ENCODE measurements around the gene NSMCE1.
"Not testable (repeated sequence)": the region's sequence is repeated elsewhere in the genome, so short reads cannot be mapped to it uniquely, and the experiment has no call there.

NSMCE1 gene

GRCh38 chr16:27303256-27304100 lies 34.9 kb upstream of the NSMCE1 start:
- DNase-seq (ENCODE audit: low read depth in 1 of 2, low spot score in 1 of 2), result no peak

DNA sequence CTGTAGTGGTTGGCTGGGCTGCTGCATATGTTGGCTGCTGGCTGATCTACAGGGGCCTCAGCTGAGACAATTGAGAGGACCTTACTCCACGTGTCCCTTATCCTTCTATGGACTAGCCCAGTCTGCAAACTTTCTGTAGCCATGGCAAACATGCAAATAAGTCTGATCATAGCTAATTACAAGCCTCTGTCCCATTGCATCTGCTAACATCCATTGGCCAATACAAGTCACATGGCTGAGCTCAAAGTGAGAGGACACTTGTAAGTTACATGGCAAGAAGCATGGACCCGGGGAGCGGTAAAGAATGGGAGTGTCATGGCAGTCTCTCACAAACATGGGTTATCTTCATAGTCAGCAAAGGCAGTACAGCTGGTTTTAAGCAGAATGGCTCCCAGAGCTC lies 33.6 kb upstream of the NSMCE1 start:
- DNase-seq (ENCODE audit: low read depth in 1 of 2, low spot score in 1 of 2), result no peak

GRCh38 chr16:27301236-27301861 lies 32.8 kb upstream of the NSMCE1 start:
- DNase-seq (ENCODE audit: low read depth in 1 of 2, low spot score in 1 of 2), result no peak

GRCh38 chr16:27298132-27298531 lies 29.6 kb upstream of the NSMCE1 start:
- no peak for DNase-seq (ENCODE audit: low read depth in 1 of 2, low spot score in 1 of 2)

- no peak for DNase-seq (ENCODE audit: low read depth in 1 of 2, low spot score in 1 of 2)
These were observed 24.8 kb upstream of the NSMCE1 start for GRCh38 chr16:27293343-27293742.

DNA sequence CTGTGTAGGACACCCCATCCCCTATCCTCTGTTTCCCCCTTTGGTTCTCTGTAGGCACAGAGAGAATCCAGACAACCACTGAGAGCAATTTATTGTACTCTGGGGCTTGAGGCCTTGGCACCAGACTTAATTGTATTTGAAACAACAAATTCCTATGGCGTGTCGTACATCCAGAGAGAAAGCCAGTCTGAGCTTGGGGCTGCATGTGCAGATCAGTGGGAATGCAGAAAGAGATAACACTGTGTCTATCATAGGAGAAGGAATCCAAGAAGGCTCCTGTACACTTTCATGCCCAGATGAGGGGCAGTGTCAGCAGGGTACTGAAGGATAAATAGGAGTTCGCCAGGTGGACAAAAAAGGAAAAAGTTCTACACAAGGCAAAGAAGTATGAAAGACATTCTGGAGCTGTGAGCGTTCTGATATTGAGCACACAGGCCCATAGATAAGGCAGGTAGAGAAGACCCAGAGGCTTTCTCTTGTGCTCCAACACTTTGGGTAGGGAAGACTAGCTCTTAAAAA lies 23.2 kb upstream of the NSMCE1 start:
- DNase-seq (ENCODE audit: low read depth in 1 of 2, low spot score in 1 of 2), result no peak

DNA sequence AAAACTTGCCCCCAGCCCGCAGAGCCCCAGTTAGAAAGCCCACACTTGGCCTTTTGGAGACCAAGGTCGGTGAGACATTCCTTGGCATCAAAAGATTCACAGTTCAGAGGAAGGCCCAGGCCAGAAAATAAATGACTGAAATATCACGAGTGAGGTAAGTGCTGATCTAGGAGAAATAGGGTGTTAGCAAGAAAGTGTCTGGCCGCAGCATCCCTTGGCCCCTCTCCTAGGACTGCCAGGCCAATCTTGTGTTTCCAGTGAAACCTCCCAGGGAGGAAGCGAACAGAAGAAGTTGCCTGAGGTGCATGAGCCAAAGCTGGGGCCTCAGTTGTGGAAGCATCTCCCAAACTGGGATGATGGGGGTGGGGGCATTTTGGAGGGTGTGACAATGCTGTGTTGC lies 22.5 kb upstream of the NSMCE1 start:
- DNase-seq (ENCODE audit: low read depth in 1 of 2, low spot score in 1 of 2), result no peak

DNA sequence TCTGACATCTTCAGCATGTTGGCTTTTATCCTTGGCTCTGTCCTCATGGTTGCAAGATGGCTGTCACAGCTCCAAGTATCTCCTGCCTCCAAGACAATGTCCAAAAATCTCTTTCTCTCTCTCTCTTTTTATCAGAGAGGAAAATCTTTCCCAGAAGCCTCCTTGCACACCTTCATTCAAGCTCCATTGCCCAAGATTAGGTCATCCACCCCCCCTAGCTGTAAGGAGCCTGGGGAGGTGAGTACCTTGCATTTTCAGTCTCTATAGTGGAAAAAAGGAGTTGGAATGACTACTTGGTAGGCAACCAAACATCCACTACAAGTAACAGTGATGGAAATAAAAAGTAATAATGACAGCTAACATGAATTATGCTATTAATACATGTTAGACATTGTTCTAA lies 22.0 kb upstream of the NSMCE1 start:
- no peak for DNase-seq (ENCODE audit: low read depth in 1 of 2, low spot score in 1 of 2)

GRCh38 chr16:27289669-27290068 lies 21.1 kb upstream of the NSMCE1 start:
- DNase-seq (ENCODE audit: low read depth in 1 of 2, low spot score in 1 of 2), result no peak

GRCh38 chr16:27288313-27288712 lies 19.7 kb upstream of the NSMCE1 start:
- not testable (repeated sequence) for DNase-seq (ENCODE audit: low read depth in 1 of 2, low spot score in 1 of 2)

DNA sequence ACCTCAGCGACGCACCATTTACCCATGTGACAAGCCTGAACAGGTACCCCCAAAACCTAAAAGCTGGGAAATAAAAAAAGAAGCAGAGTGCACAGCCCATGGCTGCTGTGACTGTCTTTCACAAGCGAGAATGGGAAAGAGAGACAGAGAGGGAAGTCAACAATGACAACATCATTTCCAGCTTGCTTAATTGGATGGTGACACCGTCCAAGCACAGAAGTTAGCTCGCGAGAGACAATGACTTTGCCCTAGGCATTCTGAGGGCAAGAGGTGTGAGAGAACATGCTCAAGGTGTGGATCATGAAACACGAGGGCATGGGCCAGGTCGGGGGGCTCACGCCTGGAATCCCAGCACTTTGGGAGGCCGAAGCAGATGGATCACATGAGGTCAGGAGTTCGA lies 19.3 kb upstream of the NSMCE1 start:
- no peak for DNase-seq (ENCODE audit: low read depth in 1 of 2, low spot score in 1 of 2)

- no peak for DNase-seq (ENCODE audit: low read depth in 1 of 2, low spot score in 1 of 2)
These were observed 18.7 kb upstream of the NSMCE1 start for GRCh38 chr16:27287051-27287811.

DNA sequence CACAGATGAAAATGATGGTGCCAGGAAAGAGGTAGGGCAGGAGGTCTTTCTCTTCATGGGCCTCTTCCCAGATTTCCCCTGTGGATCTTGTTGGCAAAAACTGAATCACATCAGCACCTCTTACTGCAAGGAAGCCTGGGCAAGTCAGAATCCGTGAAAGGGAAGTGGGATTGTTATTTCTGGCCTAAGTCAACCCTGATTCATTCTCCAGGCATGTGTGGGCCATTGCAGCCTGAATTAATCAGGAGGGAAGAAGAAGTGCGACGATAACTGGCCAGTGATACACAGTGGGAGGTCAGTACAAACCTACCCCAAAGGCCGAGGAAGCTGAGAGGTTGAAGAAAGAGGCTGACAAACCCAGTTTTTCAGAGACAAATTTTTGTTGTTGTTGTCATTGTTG lies 17.9 kb upstream of the NSMCE1 start:
- no peak for DNase-seq (ENCODE audit: low read depth in 1 of 2, low spot score in 1 of 2)

GRCh38 chr16:27285676-27286196 lies 17.2 kb upstream of the NSMCE1 start:
- DNase-seq (ENCODE audit: low read depth in 1 of 2, low spot score in 1 of 2), result no peak

DNA sequence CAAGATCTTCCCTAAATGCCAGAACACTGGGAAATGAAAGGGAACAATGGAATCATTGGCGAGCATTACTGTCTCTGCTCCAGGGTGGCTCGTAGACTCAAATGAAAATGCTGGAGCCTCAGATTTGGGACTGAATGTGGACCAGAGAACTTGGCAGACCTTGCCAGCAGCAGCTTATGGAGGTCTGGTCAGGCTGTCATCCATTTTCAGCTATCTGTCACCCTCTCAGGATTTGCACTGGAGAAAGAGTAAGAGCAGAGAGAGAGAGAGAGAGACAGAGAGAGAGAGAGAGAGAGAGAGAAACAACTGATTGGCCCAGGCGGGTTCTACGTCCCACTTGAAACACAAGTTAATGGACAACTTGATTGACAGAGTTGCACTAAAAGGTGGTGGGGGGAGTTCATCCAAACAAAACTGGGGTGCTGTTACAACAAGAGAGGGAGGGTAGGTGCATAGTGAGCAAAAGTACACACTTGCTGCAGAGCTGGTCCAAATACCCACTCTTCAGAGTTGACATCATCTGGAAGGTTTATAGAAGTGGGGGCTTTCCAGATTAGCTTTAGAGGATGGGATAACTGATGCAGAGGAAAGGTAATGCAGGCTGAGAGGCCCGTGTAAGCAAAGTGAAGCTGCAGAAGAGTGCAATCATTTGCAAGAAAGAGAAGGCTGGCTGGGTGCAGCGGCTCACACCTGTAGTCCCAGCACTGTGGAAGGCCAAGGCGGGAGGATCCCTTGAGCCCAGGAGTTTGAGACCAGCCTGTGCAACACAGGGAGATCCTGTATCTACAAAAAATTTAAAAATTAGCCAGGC lies 16.5 kb upstream of the NSMCE1 start:
- DNase-seq (ENCODE audit: low read depth in 1 of 2, low spot score in 1 of 2), result no peak

DNA sequence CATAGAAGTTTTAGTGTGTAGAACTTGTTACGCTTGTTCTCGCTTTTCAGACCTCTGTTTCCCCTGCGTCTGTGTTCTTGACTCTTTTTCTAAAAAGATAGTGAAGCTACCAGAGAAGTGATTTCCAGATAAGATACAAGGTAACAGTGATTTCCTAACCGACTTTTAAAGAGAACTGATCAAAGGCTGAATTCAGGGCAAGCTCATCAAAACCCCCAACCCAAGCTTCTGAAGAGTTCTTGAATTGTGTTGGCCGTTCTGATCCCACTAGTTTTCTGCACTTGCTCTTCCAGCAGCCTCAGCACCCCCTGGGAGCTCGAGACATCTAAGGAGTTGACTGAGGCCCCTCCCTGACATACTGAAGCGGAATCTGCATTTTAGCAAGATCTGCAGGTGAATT lies 12.7 kb upstream of the NSMCE1 start:
- no peak for DNase-seq (ENCODE audit: low read depth in 1 of 2, low spot score in 1 of 2)

DNA sequence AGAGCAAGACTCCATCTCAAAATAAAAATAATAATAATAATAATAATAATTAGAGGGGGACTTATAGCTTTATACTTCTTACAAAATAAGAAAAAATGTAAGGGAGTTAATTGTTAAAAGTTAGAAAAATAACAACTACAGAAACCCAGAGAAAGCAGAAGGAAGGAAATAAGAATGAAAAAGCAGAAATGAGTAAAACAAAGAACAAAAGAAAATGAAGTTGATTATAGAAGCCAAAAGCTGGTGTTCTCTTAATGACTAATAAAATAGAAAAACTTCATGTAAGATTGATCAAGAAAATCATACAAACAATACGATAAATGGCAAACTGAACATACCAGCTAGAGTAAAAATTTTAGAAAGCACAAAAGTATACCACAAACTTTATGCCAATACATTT lies 6.8 kb upstream of the NSMCE1 start:
- DNase-seq (ENCODE audit: low read depth in 1 of 2, low spot score in 1 of 2), result no peak

DNA sequence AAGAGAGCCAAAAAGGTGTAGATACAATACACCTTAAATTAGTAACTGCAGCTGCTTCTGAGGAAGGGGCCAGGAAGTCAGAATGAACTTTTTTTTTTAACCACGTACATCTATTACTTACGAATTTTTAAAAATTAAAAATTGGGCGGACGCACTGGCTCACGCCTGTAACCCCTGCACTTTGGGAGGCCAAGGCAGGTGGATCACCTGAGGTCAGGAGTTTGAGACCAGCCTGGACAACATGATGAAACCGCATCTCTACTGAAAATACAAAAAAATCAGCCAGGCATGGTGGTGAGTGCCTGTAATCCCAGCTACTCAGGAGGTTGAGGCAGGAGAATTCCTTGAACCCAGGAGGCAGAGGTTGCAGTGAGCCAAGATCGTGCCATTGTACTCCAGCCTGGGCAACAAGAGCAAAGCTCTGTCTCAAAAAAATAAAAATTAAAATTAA lies 5.9 kb upstream of the NSMCE1 start:
- DNase-seq (ENCODE audit: low read depth in 1 of 2, low spot score in 1 of 2), result not testable (repeated sequence)

- DNase-seq (ENCODE audit: low read depth in 1 of 2, low spot score in 1 of 2), result no peak
These were observed 5.3 kb upstream of the NSMCE1 start for GRCh38 chr16:27273670-27274423.

DNA sequence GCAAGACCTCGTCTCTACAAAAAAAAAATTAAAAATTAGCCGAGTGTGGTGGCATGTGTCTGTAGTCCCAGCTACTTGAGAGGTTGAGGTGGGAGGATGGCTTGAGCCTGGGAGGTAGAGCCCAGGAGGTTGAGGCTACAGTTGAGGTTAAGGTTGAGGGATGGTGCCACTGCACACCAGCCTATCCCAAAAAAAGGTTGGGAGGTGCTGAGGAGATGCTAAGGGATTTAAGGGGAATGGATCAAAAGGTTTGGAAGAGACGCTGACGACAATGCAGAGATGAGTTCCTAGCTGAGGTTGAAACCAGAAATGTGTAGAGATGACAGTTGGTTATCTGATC lies 4.7 kb upstream of the NSMCE1 start:
- no peak for DNase-seq (ENCODE audit: low read depth in 1 of 2, low spot score in 1 of 2)

All from activated T-helper 1 cell treated with anti-CD3 and anti-CD28 coated beads, Interleukin-2, amount 50 U/mL, for 16 hours (primary cell).